ENCODE data around the gene PXDC1.
"Not testable (repeated sequence)": the region's sequence is repeated elsewhere in the genome, so short reads cannot be mapped to it uniquely, and the experiment has no call there.

PXDC1 gene

DNA sequence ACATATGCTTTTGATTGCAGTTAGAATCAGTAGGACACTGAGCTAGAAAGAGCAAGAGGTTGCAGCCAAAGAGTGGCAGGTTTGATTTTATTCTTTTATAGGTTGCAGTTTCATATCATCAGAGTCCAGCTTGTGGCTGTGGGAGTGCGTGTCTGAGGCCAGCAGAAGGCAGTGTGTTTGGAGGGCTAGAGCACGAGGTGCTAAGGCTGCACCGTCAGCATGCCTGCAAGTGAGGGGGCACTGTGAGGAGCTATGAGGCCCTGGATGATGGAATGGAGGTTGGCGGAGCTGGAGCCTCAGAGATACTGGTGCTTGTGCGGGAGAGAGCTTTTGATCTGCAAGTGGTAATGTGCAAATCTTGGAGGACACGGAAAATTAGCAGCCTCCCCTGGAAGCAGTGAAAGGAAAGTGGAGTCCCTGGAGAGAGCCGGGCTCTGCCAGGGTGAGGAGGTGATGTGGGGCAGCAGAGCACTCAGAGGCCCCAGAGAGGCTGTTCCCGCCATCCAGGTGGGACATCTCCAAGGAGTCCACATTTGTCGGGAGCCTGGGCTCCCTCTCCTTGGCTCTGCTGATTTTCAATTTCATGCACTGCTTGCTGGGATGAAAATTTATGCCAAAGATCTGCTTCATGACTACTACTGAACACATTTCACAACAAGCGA is 43.6 kb downstream of the PXDC1 start:
- no peak for DNase-seq

DNA sequence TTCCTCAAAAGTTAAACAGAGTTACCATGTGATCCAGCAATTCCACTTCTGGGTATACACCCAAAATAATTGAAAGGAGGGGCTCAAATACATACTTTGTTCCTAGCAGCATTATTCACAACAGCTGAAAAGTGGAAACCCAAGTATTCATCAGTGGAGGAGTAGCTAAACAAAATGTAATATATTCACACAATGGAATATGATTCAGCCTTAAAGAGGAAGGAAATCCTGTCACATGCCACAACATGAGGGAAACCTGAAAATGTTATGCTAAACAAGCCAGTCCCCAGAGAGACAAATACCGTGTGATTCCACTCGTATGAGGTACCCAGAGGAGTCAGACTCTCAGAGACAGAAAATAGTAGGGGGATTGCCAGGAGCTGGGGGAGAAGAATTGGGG is 44.5 kb downstream of the PXDC1 start:
- no peak for DNase-seq

DNA sequence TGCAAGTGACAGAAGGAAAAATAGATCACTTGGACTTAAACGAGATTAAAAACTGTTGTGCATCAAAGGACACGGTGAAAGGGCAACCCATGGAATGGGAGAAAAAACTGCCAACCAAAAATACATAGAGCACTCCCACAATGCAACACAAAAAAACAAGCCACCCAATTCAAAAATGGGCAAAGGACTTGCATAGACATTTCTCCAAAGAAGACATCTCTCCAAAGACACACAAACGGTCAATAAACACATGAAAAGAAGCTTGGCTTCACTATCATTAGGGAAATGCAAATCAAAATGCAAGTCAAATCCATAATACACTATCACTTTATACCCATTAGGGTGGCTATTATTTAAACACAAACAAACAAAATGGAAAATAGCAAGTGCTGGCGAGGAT is 45.0 kb downstream of the PXDC1 start:
- no peak for DNase-seq

DNA sequence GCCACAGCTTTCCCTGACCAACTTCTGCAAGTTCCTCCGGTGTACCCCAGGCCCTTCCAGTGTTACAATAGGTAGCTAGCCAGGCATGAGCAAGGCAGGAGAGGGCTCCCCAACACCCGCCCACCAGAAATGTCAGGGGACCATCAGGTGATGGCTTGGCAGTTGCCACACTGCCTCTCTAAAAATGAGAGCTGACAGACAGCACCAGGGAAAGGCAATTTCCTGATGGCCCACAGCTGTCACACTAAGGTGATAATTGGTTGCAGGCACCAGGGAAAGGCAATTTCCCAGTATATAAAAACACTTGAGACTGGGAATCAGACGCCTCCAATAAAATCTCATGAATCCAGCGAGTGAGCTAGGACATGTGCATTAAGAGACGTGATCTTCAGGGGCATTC is 49.9 kb downstream of the PXDC1 start:
- DNase-seq, result no peak

- DNase-seq, result no peak
Observed at GRCh38 chr6:3699231-3699630, 52.3 kb downstream of the PXDC1 start.

DNA sequence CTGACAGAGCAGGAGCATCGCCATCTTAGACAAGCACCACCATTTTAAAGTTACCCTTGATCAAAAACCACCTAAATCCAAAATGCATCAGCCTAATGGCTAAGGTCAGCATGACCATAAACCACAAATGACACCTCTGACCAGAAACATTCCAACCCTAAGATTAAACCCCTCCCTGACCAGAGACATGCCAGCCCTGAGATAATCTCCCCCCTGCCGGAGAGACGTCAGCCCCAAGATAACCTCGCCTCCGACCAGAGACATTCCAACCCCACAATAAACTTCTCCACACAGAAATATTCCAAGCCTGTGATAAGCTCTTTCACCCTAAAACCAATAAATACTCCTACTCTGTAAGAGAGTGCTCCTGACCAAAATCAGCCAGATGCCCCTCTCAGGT is 53.5 kb downstream of the PXDC1 start:
- no peak for DNase-seq

DNA sequence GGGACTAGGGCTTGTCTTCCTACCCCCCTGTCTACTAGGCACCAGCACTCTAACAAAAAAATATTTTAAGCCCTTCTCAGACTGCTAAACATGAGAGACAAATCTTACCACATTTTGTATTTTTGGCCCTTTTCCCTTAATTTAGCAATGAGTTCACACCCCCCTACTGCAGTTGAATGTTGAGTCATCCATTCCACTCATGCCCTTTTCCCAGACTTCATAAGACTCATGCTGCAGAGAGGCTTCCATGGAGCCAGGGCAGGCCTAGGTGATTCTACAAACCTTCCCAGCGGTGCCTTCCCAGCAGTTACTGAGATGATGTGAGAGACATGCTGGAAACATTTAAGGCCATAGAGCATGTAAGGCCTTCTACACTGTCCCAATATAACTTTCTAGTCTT is 53.9 kb downstream of the PXDC1 start:
- DNase-seq, result no peak

DNA sequence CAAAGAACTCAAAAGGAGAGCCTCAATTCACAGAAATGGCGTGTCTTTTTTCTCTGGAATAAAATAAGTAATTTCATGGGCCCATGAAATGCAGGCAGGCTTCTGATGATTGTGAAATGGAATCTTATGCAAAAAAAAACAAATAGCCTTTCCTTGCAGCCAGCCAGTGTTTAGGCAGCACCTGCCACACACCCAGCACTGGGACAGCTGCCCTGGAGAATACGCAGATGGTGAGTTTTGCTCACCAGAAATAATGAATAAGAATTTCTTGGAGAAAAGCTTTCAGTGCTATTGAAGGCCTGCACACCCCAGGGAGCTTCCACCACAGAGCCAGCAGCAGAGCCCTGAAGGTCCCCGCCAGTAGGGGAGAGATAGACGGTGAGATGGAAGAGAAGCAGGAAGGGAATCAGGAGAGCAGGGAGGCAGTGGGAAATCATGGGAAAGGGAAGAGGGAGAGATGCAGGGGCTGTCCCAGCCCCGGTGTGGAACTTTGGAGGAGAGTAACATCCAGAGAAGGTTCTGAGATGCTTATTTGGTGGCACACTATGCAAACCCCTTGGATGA is 54.9 kb downstream of the PXDC1 start:
- no peak for DNase-seq

GRCh38 chr6:3695065-3695817 is 56.3 kb downstream of the PXDC1 start:
- no peak for DNase-seq

GRCh38 chr6:3693831-3694230 is 57.7 kb downstream of the PXDC1 start:
- no peak for DNase-seq

DNA sequence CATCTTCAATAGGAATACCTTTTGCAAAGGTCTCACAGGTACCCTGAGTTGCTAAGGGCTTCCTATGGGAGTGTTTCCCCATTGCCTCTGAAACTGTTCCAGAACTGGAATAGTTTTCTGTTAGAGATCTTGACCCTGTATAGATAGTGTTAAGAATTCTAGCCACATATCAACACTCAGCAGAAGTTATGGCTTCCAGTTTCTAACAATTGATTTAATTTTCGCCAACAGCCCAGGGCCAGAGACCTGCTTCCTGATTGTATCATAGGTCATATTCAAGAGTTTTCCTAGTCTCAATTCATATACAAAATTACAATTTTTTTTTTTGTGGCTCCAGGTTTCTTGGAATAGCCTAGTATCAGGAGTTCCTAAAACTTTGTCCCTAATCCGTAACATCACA is 61.0 kb downstream of the PXDC1 start:
- no peak for DNase-seq

- no peak for DNase-seq
Observed at GRCh38 chr6:3687847-3688246, 63.7 kb downstream of the PXDC1 start.

- DNase-seq, result no peak
Observed at GRCh38 chr6:3683331-3683730, 68.2 kb downstream of the PXDC1 start.

DNA sequence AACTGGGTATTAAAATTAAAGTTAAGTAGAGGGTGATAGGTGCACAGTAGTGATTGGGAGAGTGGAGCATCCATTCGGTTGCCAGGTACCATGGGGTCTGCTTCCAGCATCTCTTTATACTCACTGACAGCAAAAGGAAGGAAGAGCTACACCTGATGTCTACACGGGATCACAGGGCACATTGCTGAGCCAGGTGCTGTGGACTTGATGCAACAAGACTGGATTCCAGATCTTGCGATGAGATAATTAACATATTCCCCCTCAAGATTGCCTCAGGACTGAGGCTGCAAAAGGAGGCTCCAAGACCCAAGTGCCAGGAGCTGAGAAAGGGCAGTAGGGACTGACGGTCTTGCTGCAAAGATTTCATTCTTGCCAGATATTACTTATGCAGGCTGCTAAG is 72.6 kb downstream of the PXDC1 start:
- DNase-seq, result no peak

DNA sequence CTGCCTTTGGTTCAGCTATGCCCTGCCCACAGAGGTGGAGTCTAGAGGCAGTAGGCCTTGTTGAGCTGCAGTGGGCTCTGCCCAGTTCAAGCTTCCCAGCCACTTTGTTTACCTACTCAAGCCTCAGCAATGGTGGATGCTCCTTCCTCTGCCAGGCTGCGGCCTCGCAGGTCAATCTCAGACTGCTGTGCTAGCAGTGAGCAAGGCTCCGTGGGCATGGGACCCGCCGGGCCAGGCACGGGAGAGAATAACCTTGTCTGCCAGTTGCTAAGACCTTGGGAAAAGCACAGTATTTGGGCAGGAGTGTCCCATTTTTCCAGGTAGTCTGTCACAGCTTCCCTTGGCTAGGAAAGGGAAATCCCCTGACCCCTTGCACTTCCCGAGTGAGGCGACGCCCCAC is 73.8 kb downstream of the PXDC1 start:
- DNase-seq, result not testable (repeated sequence)

- DNase-seq, result not testable (repeated sequence)
Observed at GRCh38 chr6:3677351-3677750, 74.2 kb downstream of the PXDC1 start.

Data from NCI-H187 (cell line).